Activated CD8-positive, alpha-beta memory T cell treated with anti-CD3 and anti-CD28 coated beads for 24 hours (primary cell): Measurements from ENCODE around the gene CRTC2.

Source experiments
- DNase-seq: peaks from one replicate; pipeline ENCODE4 v3.0.0-alpha.2; 2020

Gene CRTC2

DNA sequence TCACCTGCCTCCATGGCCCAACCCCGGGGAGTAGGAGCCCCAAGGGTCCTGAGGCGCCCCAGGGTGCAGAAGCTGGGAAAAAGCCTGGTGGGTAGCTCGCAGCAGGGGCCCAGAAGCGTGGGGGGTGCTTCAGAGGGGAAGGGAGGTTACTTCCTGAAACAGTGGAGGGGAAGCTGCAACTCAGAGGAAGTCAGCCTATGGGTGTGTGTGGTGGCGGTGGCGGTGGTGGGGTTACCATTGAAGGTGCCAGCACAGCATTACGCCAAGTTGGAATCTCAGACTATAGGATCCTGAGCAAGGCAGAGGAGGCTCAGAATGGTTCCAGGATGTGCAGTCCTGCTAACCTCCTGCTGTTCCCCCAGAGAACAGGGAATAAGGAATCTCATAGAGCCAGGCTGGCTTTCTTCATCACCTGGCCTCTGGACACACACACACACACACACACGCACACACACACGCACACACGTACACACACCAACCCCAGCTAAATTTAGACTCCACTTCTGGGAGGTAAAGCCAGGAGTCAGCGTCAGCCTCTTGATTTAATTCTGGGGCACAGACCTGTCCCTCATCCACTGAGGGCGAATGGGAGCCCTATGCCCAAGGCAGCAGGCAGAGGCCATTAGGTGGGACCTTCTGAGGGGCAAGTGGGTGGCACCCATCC is 13.1 kb downstream of the CRTC2 start:
- DNase-seq = peak; percentile 86

DNA sequence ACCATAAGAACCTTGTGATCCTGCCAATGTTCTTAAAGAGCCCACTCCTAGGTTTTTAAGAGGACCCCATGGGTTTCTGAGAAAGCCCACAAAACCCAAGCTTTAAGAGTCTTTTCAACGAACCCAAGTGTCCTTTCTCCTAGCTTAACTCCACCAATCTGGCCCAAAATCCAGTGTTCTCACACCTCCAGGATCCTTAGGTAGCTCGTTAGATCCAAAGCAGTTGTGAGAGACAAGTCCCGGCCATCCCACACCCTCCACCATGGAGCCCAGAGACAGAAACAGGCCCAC is 13.6 kb downstream of the CRTC2 start:
- no peak for DNase-seq

DNA sequence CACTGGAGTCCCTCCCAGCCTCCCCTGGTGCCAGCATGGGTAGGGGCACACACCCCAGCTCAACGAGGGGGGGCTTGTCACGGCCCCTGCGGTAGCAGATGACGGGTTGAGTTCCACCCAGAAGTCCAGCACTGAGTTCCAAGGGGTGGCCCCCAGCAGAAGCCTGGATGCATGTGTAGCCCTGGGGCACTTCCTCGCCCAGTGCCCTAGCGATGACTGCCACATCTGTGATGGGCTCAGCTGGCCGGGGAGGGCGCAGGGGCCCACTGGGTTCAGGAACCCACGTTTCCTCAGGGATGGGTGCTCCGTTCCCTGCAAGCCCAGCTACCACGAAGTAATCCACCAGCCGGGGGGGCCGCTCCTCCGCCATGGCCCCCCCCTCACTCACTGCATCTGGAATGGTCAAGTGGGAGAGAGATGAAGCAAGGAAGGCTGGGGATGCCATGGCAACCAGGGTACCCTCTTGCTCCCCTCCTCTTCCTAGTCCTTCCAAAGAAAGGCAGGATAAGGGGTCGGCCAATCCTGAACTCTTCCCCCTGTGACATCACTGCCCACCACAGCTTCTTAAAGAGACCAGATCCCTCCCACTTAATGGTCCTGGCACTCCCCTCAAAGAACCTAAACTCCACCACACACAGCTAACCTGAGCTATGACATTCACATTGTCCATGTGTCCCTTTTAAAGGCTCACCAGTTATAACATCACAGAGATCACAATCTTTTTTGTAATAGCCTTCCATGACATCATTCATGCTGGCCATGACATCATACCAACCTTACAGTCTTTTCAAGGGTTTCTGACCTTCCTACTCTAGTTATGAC is 14.2 kb downstream of the CRTC2 start:
- no peak for DNase-seq

DNA sequence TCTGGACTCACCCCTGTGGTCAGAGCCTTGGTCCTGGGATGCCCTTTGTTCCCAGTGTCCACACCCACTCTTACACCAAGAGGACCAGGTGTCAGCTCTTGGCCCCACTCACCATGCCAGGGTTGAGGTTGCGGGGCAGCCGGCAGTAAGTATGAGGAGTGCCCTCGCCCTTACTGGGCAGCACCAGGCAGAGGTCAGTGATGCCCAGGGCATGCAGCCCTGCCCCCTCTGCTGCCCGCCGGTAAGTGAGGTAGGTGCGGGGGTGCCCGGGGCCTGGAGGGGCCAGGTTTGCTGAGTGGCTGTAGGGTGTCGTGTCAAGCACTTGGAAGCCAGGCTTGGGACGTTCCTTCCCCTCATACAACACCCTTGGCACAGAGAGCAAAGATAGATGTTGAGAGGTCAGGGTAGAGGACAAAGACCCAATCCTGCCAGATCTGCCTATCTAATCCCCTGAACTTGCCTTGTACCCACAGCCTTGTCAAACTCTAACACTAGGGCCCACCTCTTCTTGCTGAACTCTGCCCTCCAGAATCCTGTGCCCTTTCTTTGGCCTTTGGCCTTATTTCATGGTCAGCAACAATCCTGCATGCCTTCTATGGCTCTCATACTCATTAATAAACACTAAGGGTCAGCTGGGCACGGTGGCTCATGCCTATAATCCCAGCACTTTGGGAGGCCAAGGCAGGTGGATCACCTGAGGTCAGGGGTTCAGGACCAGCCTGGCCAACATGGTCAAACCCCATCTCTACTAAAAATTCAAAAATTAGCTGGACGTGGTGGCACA is 15.5 kb downstream of the CRTC2 start:
- DNase-seq = no peak

DNA sequence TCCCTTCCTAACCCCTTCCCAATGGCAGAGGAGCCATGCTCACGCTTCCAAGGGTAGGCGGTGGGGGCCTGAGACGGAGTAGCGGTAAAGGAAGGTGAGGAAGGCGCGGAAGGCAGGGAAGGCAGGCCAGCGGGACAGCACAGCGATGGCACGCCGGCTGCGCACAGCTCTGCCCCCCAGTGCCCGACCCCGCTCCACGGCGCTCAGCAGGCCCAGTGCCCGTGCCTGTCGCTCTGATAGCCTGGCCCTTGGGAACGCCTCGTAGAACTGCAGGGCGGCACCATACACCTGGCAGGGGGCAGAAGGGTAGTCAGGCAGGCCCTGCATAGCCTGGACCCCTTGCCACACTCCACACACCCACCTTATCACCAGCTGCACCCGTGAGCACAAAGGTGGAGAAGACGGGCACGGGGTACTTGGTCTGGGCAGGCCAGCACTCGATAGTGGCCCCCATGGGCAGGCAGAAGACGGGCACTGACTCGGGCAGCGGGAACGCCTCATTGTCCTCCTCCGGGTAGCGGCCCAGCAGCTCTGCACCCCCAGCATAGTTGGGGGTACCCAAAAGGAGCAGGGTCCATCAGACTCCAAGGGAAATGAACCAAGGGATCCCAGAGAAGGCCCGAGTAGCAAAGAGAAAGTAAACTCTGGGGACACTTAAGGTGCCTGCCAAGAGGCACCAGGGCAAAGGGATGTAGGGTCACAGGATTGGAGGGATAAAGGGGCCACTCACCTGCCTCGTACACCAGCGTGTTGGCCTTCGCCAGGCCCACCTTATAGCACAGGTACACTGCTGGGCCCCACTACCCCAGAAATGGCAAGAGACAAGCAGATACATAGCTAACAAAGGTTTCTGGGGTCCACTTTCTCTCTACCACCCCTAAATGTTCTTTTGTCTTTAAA is 16.3 kb downstream of the CRTC2 start:
- DNase-seq = no peak

DNA sequence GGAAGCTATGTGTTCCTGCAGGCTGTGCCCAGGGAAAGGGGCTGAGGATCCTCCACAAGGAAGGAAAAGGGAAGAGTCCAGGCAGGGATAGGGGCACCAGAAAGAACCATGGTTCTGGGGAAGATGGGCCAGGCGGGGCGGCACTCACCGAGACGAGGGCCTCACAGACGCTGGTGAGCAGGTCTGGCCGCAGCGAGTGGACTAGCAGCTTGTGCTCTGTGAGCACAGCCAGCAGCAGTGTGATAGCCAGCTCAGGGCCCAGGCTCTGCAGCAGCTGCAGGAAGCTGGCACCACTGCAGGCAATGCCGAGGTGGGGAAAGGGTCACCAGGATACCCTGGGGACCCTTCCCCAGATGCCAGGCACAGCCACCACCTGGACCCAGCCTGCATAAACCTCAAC is 17.7 kb downstream of the CRTC2 start:
- DNase-seq = no peak

DNA sequence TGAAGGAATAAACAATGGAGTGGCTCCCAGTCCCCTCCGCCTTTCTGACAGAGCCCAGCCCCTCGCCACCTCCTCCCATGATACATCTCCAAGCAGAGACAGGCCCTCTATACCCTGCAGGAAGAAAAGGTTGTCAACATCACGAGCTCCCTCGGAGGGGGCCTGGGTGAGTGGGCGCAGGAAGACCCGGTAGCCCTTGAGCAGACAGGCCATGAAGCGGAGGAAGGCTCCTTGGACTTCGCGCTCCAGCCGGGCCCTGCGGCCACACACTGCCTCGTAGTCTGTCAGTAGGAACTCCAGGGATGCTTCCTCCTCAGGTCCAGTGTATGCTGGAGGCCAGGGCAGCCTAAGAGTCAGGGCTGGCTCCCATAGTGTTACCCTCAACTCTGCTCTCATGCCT is 18.9 kb downstream of the CRTC2 start:
- no peak for DNase-seq

DNA sequence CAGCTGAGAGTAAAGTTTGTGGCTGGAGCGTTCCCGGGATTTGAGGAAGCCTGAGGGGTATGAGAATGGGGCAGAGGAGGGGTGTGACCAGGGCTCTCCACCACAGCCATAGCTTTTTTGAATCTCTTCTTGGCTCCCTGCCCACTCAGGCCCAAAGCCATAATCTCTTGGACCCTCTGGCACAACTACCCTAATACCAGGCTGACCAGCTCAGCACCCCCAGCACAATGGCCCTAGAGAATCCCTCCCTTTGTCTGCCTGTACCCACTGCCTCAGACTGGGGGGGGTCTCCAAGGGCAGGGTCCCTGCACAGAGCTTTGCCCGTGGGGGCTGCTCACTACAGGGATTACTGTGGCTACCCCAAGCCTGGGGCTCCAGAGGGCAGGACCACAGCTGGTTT is 19.4 kb downstream of the CRTC2 start:
- DNase-seq = no peak

DNA sequence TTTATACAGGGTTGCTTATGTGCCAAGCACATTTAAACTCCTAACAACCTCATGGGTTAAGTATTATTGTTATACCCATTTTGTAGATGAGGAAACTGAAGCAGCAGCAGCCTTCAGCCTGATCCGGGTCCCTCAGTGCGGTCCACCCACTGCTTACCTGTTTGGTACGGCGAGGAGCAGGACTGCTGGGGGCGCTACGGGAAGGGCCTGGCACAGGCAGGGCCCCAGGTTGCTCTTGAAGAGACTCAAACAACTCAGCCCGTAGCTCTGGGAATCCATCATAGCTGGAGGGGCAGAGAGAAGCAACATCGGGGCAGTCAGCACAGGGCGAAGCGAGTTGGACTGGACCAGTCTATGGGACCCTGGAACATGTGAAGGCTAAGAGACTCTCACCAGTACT is 21.1 kb downstream of the CRTC2 start:
- no peak for DNase-seq

DNA sequence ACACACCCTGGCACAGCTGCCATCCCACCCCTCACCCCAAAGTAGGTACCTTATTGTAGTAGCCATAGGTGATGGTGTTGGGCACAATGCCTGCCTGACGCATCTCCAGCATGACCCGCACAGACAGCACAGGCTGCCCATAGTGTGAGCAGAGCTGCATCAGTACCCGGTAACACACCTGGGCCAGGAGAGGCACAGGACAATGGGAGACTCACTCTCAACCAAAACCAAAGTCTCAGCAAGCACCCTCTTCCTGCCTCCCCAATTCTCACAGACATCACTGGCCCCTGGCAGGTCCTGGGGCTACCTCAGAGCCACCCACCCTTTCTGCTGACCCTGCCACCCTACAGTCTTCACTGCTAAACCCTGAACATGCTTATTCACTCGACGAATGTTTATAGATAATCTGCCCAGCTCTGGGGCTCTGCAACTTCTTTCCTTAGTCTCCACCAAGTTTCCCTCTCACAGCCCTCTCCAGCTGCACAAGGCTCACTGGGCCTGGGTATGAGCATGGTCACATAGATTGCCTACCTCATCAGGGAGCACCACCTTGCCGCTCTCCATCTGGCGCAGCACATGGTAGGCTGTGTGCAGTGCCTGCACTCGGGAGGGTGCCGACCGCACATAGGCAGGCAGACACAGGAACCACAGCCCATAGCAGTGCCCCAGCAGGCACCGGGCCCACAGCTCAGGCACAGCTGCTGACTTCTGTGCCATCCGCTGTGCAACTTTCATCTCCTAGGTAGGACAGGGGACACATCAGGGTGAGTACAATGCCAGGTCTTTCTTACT is 22.2 kb downstream of the CRTC2 start:
- no peak for DNase-seq

DNA sequence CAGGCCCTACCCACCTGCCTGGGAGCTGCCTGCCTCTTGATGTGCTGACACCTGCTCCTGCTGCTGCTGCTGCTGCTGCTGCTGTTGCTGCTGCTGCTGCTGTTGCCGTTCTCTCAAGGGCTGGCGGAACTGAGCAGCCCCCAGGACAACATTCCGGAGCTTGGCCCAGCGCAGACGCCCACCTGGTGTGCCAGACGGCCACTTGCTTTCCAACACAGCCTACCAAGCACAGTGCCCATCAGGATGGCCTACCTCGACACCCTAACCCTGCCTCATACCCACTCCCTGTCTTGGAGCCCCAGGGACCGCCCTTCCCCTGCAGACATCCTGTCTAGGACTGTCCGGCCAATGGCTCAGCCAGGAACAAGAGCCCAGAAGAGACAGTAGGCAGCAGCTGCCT is 23.7 kb downstream of the CRTC2 start:
- DNase-seq = no peak

DNA sequence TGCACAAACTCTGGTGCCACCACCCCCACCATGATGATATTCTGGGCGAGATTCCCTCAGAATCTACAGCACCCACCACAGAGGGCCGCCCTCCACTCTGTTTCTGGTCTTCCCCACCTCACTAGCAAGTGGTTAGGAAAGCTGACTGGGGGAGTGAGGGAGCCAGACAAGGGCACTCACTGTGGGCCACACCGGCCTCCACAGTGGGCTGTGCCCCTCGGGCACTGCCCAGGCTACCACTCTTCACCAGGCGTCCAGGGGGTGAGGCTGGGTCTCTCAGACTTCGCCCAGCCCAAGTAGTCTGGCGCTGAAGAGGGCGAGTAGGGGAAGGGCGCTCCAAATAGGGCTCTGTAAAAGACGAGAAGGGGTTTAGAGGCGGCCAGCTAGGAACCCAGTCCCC is 24.5 kb downstream of the CRTC2 start:
- DNase-seq = no peak

DNA sequence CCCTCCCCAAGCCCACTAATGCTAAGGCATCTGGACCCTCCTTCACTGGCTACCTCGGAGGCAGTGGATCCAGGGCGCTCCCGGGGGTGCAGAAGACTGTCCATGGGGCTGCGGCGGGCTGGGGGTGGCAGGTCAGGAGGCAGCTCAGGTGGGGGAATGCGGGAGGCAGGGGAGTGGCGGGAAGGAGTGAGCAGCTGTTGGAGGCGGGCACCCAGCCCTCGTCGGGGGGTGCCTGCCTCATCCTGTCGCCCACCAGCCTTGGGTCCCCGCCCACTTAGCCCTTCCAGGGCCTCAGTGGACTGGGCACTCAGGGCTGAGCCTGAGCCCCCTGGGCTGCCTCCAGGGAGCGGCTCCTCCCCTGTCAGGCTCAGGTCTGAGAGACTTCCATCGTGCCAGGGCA is 25.0 kb downstream of the CRTC2 start:
- DNase-seq = no peak

DNA sequence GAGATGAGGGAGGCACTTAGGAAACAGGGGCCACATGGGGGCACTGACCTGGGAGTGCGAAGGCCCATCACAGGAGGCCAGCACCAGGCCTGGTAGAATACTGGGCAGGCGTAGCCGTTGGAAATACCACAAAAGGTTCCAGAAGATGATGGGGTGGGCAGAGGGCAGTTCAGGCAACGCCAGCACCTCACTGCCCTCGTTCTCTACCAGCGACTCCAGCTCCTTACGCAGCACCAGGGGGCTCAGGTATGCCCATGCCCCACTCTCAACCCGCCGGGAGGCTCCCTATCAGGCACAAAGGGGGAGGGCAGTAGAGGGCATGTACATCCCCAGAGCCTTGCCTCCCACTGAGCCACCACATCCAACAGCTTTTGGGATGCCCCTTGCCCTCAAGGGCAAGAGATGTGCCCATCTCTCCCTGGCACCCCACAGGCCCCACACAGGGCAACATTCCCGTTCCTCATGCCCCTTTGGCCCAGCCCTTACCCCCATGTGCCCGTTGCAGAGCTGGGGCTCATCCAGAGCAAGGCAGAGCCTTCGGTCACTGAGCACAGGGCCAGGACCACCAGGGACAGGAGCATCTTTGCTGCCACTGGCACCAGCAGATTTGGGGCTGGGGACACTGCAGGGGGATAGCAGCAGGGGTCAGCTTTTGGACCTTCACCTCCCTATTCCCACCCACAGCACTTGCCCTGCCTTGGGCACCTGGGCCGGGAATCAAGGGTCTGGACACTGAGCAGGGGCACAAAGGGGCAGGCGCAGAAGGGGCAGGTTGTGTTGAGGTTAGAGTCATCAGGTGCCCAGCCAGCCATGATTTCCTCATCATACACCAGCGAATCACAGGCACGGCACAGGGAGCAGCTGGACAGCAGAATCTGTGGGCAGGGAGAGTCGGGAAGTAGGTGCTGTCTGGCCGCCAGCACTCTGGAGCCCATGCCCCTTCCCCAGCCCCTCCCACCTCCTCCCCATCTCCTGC is 26.0 kb downstream of the CRTC2 start:
- DNase-seq = no peak

DNA sequence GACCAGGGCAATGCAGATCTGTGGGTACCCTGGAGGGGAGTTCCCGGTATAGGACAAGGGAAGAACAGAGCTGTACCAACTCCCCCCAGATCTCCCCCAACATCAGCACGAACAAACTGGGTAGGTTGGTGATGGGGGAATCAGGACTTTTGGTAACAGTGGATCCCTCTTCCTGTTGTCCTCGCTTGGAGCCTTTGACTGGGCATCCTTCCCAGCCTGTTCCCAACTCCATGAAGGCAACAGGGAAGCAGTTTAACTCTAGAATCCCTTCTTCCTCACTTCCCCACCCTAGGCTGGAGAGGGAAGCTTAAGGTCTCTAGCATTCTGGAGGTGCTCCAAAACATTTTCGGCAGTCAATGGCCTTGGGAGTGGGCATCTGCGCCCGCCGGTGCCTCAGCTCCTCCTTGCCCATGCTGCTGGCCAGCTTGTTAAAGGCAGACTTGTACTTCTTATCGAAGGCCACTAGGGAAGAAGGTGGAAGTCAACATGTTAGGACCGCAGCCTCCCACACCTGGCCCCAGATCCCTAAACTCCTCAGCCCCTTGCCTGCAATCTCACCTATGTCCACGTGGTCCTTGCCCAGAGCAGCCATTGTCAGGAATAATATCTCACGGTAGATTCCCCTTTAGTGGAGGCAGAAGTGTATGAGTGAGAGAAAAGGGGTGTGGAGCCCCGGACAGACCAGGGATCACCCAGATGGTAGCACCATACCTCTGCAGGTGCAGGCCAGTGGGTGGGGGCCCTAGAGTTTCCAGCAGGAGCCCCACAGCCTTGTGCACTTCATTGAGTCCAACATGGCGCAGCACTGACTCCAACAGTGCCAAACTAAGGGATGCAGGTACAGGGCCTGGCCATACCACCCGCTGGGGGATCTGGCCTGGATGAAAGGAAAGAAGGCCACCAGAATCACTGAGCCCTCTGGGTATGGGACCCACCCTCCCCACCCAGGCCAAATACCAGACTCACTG is 28.1 kb downstream of the CRTC2 start:
- DNase-seq = no peak

DNA sequence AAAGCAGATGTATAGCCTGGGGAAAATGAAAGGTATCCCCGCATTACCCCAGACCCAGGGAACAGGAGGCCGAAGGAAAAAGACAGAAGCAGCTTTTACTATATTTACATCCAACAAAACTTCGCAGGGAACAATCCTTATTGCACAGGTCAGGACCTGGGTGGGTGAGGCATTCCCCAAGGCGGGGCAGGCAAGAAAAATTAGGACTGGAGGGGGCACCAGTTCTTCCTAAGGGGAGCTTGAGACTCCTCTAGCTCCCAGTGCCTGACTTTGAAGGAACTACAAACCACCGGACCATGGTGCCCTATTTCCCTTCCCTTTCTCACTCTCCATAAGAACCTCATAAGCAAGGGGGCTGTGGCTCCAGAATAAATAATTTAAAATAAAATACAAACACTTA is 29.0 kb downstream of the CRTC2 start:
- no peak for DNase-seq

DNA sequence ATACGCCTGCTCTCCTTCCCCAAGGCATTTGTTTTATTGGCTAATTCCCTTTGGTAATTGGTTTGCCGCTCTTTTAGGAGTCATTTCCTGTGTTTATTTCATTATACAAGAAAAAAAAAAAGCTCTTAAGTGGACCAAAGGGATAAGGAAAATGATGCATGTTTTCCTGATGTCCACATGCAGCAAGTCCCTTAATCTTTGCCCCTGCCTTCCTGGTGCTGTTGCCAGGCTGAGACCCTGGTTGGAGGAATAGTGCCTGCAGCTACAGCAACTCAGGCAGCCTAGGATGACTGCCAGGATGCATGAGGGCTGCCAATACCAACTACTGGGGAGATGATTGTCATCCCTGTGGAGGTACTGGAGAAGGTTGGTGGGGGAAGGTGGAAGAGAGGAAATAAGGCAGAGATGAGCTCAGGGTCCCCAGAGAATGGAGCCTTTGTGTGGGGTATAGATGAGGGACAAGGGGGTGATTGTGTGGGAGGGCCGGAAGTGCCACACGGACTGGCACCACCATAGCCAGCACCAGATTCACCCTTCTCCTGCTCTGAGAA is 29.5 kb downstream of the CRTC2 start:
- DNase-seq = no peak

DNA sequence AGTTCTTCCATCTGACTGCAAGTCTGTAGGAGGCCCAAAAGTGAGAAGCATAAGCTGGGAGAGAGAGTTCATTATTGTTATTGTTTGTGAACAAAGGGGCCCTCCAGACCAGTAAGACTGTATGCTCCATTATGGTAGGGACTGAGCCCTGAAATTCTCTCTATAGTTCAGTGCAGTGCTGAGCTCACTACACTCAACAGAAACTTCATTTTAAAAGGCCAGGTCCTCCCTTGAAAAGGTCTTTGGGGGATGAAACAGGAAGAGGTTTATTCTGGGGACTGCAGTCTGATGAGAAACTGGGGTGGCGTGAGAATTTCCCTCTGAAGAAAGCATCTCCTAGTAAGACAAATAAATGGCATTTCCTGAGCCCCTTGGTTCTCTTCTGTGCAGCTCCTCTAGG is 30.2 kb downstream of the CRTC2 start:
- no peak for DNase-seq

DNA sequence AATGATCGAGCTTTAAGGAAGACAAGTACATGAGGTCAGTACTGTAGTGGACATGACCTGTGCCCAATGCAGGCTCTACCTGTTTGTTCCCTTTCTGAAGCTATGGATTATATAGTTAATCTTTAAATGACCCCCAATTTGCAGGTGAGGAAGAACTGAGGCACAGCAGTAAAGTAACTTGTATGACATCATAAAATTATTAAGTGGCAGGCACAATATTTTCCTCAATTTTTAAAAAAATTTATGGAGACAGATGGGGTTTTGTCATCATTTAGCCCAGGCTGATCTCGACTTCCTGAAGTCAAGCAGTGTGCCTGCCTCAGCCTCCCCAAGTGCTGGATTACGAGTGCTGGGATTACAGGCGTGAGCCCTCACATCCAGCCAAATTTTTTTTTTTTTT is 32.0 kb downstream of the CRTC2 start:
- no peak for DNase-seq
